HEK293T (cell line): ENCODE measurements around the gene NGB.

Experiments
- ARNT ChIP-seq: fragments of 450-650 bp; IDR thresholded peaks from 2 replicates; pipeline ENCODE4 v1.6.1; 2017; ENCODE audit warnings: mild to moderate bottlenecking
- BHLHE40 ChIP-seq: fragments of 450-650 bp; IDR thresholded peaks from 2 replicates; pipeline ENCODE4 v1.6.1; 2016; ENCODE audit warnings: mild to moderate bottlenecking, moderate library complexity, borderline replicate concordance
- ELF4 ChIP-seq: fragments of 450-650 bp; IDR thresholded peaks from 2 replicates; pipeline ENCODE4 v1.6.1; 2017; ENCODE audit warnings: antibody characterized with exemption
- FOXK2 ChIP-seq: fragments of 450-650 bp; IDR thresholded peaks from 2 replicates; pipeline ENCODE4 v1.6.1; 2016; ENCODE audit warnings: mild to moderate bottlenecking
- HDGF ChIP-seq: fragments of 450-650 bp; IDR thresholded peaks from 2 replicates; pipeline ENCODE4 v1.6.1; 2017; ENCODE audit warnings: antibody characterized with exemption, borderline replicate concordance
- NFRKB ChIP-seq: fragments of 450-650 bp; IDR thresholded peaks from 2 replicates; pipeline ENCODE4 v1.6.1; 2016; ENCODE audit warnings: mild to moderate bottlenecking, moderate library complexity
- SP1 ChIP-seq: fragments of 450-650 bp; IDR thresholded peaks from 2 replicates; pipeline ENCODE4 v1.6.1; 2017
- SUZ12 ChIP-seq: fragments of 450-650 bp; IDR thresholded peaks from 2 replicates; pipeline ENCODE4 v1.6.1; 2016; ENCODE audit warnings: mild to moderate bottlenecking
- ZNF384 ChIP-seq: fragments of 450-650 bp; IDR thresholded peaks from 2 replicates; pipeline ENCODE4 v1.6.1; 2016

GRCh38 chr14:77219591-77219990, 51.4 kb downstream of the NGB start:
- TF ChIP-seq BHLHE40 (no peak), ARNT (no peak), SUZ12 (no peak), NFRKB (no peak), ELF4 (no peak), HDGF (no peak), SP1 (no peak), FOXK2 (no peak), ZNF384 (no peak)
